HEK293T (cell line): ENCODE results near the gene KRT16.

Experiments used
- BHLHE40 ChIP-seq: fragments of 450-650 bp; IDR thresholded peaks from 2 replicates; pipeline ENCODE4 v1.6.1; 2016; ENCODE audit warnings: mild to moderate bottlenecking, moderate library complexity, borderline replicate concordance
- ELF4 ChIP-seq: fragments of 450-650 bp; IDR thresholded peaks from 2 replicates; pipeline ENCODE4 v1.6.1; 2017; ENCODE audit warnings: antibody characterized with exemption
- FOXM1 ChIP-seq: fragments of 450-650 bp; IDR thresholded peaks from 2 replicates; pipeline ENCODE4 v1.6.1; 2017; ENCODE audit warnings: mild to moderate bottlenecking, borderline replicate concordance
- HDGF ChIP-seq: fragments of 450-650 bp; IDR thresholded peaks from 2 replicates; pipeline ENCODE4 v1.6.1; 2017; ENCODE audit warnings: antibody characterized with exemption, borderline replicate concordance
- LEF1 ChIP-seq: fragments of 450-650 bp; IDR thresholded peaks from 2 replicates; pipeline ENCODE4 v1.6.1; 2017; ENCODE audit warnings: mild to moderate bottlenecking, borderline replicate concordance
- NFRKB ChIP-seq: fragments of 450-650 bp; IDR thresholded peaks from 2 replicates; pipeline ENCODE4 v1.6.1; 2016; ENCODE audit warnings: mild to moderate bottlenecking, moderate library complexity
- SP1 ChIP-seq: fragments of 450-650 bp; IDR thresholded peaks from 2 replicates; pipeline ENCODE4 v1.6.1; 2017
- SUZ12 ChIP-seq: fragments of 450-650 bp; IDR thresholded peaks from 2 replicates; pipeline ENCODE4 v1.6.1; 2016; ENCODE audit warnings: mild to moderate bottlenecking
- TARDBP ChIP-seq: fragments of 450-650 bp; IDR thresholded peaks from 2 replicates; pipeline ENCODE4 v1.6.1; 2016
- ZNF384 ChIP-seq: fragments of 450-650 bp; IDR thresholded peaks from 2 replicates; pipeline ENCODE4 v1.6.1; 2016

DNA sequence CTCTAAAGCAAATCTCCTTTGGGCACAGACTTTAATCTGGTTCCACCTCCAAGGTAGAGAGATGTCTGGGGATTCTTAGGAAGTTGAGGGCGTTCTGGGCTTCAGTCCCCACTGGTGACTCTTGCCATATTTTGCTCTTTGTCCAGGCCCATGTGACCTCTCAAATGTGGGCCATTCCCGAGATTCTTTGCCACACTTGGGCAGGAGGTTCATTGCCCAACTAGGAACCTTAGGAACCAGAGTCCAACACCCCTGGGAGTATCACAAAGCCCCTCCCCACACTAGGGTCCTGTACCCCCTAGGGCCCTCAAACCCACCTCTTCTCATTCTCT lies 32.4 kb downstream of the KRT16 start:
- TF ChIP-seq BHLHE40 (no peak), SUZ12 (no peak), TARDBP (no peak), LEF1 (no peak), FOXM1 (no peak), ZNF384 (no peak), HDGF (no peak), NFRKB (no peak), SP1 (no peak), ELF4 (no peak)
